Measurements from ENCODE around the gene GPR146. TPM values are rescaled to one million over a fixed set of nuclear protein-coding genes. Genes with fewer than 3 reads are reported as not detected.

GPR146 gene
- total RNA-seq, 1 donor from 2014 or later, result 40.0 TPM

DNA sequence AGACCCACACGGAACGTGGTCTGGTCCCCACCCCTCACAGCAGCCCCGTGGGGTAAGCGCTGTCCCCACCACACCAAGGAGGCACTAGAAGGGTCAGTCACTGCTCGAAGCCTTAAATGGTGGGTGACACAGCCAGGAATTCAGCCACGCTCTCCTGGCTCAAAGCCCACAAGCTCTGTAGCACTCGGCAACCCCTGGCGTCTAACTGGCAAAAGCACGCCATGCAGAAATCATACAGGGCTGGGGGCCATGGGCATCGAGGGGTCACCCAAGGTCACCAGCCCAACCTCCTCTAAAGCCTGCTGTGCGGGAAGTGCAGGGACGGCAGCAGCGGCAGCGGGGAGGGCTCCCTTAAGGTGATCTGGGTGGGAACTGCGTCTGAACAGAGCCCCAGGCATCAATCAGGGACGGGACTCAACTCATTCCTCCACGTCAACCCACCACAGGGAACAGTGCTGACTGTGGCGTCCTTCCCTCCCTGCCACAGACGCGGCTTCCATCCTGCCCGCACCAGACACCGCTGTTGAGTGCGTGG is 51.3 kb downstream of the GPR146 start:
- Histone ChIP-seq H3K36me3 (peaks cover 6% of the 10 kb centered on the region), H3K27ac (no peak overlapping the region), H3K4me1 (no peaks in the 10 kb centered on the region), H3K27me3 (no peaks in the 10 kb centered on the region), H3K4me3 (no peak overlapping the region), H3K9me3 (no peaks in the 10 kb centered on the region)
- ATAC-seq (no peak), DNase-seq (no peak)
- TF ChIP-seq, protein P1, sequence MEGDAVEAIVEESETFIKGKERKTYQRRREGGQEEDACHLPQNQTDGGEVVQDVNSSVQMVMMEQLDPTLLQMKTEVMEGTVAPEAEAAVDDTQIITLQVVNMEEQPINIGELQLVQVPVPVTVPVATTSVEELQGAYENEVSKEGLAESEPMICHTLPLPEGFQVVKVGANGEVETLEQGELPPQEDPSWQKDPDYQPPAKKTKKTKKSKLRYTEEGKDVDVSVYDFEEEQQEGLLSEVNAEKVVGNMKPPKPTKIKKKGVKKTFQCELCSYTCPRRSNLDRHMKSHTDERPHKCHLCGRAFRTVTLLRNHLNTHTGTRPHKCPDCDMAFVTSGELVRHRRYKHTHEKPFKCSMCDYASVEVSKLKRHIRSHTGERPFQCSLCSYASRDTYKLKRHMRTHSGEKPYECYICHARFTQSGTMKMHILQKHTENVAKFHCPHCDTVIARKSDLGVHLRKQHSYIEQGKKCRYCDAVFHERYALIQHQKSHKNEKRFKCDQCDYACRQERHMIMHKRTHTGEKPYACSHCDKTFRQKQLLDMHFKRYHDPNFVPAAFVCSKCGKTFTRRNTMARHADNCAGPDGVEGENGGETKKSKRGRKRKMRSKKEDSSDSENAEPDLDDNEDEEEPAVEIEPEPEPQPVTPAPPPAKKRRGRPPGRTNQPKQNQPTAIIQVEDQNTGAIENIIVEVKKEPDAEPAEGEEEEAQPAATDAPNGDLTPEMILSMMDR (IDR thresholded peaks at IDR 0.05), result no peak
- intact Hi-C loops (cut with DNase I), result no loop called here

DNA sequence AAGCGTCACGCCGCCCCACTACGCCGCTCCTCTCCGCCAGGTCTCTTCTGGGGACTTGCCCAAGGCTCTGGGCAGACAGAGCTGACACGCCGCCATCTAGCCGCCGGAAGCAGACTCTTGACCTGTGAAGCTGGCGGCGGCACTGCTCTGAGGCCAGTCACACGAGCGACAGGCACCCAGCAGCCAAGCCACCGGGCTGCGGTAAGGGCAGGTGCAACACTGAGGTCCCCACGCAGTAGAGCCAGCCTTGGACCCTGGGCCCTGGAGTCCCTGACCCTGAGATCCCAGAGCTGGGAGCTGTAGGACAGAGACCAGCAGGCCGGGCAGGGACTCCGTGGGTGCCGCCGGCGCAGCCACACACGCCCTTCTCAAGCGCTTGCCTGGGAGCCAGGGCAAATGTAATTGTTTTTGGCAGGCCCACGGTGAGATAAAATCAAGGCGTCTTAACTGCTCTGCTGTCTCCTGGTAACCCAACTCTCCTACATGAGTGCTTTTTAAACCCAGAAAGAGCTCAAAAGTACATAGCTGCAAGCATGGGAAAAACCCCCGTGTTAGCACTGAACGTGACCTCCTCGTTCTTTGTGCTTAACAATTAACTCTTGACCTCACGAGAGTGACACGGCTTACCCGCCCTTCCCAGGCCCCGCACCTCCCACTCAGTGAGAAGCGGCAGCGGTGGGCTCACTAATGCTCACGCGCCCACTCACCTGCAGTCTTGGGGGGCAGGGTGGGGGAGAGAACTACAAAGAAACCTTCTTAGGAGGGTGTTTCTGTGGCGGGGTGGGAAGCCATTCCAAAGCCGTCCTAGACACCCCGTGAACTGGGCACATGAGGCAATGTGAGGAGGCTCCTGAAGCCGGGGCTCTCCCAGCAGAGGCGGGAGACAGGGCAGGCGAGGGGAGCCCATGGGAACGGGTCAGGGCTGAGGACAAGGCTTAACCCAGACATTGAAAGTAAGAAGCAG is 52.1 kb downstream of the GPR146 start:
- DNase-seq (peak; percentile 80), ATAC-seq (peak; percentile 70)
- Histone ChIP-seq H3K27ac (no peak overlapping the region), H3K27me3 (no peaks in the 10 kb centered on the region), H3K4me1 (no peaks in the 10 kb centered on the region), H3K4me3 (no peak overlapping the region), H3K36me3 (peaks cover 6% of the 10 kb centered on the region), H3K9me3 (no peaks in the 10 kb centered on the region)
- intact Hi-C loops (cut with DNase I), result no loop called here
- TF ChIP-seq, protein P1 (IDR thresholded peaks at IDR 0.05), result no peak

DNA sequence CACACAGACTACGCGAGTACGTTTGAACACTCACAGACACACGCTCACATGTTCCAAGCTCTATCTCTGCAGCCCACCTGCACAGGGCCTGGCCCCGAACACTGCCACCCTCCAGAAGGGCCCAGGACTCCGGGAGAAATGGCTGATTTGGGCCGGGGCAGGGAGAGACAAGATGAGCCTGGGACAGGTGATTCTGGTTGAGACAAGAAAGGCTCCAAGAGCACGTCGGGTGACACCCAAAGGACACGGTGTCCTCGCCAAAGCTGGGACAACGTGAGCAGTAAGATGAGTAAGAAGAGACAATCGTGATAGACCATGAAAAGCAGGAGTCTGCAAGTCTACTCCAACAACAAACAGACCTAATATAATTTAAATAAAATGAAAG is 52.8 kb downstream of the GPR146 start:
- intact Hi-C loops (cut with DNase I), result no loop called here
- DNase-seq (no peak), ATAC-seq (no peak)
- Histone ChIP-seq H3K27ac (no peak overlapping the region), H3K4me1 (no peaks in the 10 kb centered on the region), H3K4me3 (no peak overlapping the region), H3K36me3 (peaks cover 6% of the 10 kb centered on the region), H3K27me3 (no peaks in the 10 kb centered on the region), H3K9me3 (no peaks in the 10 kb centered on the region)
- TF ChIP-seq, protein P1 (IDR thresholded peaks at IDR 0.05), result no peak

- no peaks in the 10 kb centered on the region for H3K4me1 ChIP-seq
- TF ChIP-seq, protein P1 (IDR thresholded peaks at IDR 0.05), result no peak
- no peaks in the 10 kb centered on the region for H3K36me3 ChIP-seq
- intact Hi-C loops (cut with DNase I), result no loop called here
- DNase-seq, result no peak
- no peaks in the 10 kb centered on the region for H3K9me3 ChIP-seq
- H3K27ac ChIP-seq, result no peak overlapping the region
- ATAC-seq, result no peak
- H3K4me3 ChIP-seq, result no peak overlapping the region
- H3K27me3 ChIP-seq, result no peaks in the 10 kb centered on the region
Observed at GRCh38 chr7:1098243-1099153, 54.2 kb downstream of the GPR146 start.

DNA sequence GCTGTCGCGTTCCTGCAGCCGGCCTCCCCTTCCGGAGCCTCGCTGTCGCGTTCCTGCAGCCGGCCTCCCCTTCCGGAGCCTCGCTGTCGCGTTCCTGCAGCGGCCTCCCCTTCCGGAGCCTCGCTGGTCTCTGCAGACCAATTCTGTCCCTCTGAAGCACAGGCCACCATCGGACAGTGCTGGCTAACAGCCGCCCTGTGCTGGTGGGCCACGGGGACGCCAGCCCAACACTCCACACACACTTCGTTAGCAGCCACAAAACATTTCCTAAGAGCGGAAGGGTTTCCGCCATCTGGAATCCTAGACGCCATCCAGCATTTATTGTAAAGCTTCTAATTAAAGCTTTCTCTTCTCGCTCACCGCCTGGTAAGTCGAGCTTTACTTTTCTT is 54.8 kb downstream of the GPR146 start:
- no peak overlapping the region for H3K27ac ChIP-seq
- no peak overlapping the region for H3K4me3 ChIP-seq
- no peaks in the 10 kb centered on the region for H3K36me3 ChIP-seq
- H3K27me3 ChIP-seq, result no peaks in the 10 kb centered on the region
- no peak for DNase-seq
- no peaks in the 10 kb centered on the region for H3K9me3 ChIP-seq
- TF ChIP-seq, protein P1 (IDR thresholded peaks at IDR 0.05), result no peak
- intact Hi-C loops (cut with DNase I), result no loop called here
- ATAC-seq, result no peak
- no peaks in the 10 kb centered on the region for H3K4me1 ChIP-seq
